RPMI8226 (cell line): ENCODE data around the gene PHYH.
"Not testable (repeated sequence)": the region's sequence is repeated elsewhere in the genome, so short reads cannot be mapped to it uniquely, and the experiment has no call there.

ENCODE experiments used
- DNase-seq: peaks from one replicate; pipeline ENCODE4 v3.0.0-alpha.2; 2015

Gene PHYH

DNA sequence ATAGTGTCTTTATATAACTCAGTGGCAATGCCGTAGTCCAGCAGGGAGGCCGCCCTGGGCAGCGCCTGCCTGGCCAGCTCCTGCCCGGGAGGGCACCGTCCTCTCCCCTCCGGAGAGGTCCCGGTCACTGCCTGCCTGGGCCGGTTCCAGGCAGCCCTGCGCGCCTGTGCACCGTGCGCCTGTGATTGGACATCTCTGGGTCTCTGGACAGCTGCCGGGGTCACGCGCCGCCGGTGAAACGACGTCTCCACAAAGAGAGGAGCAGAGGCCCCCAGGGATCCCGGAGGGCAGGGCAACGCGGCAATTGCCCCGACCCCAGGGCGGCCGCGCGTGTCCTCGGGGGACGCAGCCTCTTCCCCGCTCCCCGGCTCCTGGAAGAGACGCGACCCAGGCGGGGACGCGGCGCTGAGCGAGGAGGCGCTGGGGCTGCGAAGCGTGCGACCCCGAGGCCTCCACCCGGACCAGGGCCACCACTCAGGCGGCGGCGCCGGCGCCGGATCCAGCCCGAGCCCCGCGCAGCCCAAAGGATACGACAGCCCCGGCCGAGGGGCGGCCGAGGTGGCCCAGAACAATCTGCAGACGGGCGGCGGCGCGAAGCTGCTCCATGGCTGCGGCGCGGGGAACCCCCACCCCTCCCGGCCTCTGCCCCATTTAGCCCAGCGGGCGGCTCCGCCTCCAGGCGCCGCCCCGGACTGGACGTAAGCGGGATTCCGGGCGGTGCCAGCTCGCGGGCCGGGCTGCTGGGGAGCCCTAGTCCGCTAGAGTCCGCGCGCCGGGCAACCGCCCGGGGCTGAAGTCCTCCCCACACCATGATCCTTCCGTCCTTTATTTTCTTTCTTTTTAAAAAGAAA, at the start of gene PHYH:
Gene PHYH, minus strand, starts transcription at position 628 of the 851 bp plus-strand sequence. Its CDS starts 22 bp downstream, at position 606.
- peak; percentile 86 for DNase-seq

DNA sequence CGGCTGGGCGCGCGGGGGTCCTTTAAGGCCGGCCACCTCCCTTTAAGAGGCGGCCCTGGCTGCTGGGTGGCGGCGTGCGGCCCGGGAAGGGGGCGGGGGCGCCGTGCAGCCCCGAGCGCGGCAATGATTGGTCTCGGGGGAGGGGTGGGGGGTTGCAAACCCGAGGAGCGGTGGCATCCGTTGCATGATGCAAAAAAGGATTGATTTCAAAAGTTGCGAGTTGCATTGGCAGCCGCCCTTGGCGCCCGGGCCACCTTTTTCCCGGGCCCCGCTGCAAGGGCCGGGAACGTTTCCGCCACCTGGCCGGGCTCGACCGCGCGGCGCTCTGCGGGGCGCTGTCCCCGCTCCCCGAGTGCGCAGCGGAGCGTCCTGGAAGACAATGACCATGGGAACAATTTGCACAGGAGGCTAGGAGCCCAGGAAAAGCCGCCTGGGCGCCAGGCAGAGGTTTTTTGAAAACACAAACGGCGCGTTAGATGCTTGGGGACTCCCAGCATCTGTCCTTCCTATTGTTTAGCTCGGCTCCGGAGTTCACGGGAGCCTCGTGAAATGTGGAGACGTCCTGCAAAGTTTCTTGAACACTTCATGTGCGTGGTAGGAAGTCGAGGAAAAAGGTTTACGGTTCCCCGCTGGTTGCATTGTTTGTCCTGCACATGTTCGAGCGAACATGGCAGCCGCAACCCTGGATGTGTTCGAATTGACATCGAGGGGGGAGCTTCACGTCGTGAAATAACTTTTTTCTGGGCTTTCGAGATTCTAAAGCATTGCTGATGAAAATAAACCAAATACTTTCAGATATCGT, 48.6 kb upstream of the PHYH start, which contains the start of gene SEPHS1:
Gene SEPHS1, minus strand, starts transcription at position 78 of the 802 bp plus-strand sequence. CDS start 3,343 bp downstream, outside the sequence.
- peak; percentile 86 for DNase-seq

DNA sequence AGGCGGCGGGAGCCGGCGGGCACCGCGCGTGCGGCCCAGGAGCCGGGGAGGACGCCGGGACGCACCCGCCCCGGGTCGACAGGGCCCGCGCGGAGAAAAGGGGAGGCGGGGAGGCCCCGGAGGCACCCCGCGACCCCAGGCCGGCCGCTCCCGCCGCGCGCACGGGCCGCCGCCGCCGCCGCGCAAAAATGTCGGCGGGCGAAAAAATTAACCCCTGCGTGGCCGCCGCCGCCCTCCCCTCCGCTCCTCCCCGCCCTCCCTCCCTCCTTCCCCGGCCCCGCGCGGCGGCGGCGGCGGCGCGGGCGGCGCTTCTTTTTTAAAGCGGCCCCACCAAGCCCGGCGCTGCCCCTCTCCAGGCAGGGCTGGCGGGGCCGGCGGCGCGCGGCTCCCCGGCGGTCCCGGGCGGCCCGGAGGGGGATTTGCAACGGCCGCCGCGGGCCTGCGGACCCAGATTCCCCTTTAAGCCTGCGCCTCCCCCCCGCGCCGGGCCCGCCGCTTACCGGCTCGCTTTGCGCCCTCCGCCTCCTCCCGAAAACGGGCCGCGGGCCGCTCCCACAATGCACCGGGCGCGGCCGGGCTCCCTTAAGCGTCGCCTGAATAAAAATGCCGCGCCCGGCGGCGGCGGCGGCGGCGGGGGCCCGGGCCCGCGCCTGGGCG, 47.8 kb upstream of the PHYH start:
- peak; percentile 88 for DNase-seq

DNA sequence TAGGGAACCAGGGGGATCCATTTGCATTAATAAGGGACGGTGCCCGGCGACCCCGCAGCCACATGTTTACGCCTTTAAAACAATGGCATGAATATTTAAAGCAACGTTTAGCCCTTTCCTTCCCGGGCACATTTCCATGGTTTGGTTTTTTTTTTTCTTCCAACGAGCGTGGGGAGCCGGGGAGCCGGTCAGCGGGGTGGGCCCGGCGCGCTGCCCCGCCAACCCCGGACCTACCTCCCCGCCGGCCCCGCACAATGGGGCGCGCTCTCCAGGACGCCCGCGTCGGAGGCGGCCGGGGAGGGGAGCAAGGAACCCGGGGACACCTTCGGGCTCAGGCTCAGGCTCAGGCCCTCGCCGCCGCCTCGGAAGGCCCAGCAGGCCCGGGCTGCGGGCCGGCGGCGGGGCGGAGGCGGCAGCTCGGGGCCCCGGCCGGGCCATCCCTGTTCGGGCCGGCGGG, 47.2 kb upstream of the PHYH start:
- DNase-seq: peak; percentile 47

DNA sequence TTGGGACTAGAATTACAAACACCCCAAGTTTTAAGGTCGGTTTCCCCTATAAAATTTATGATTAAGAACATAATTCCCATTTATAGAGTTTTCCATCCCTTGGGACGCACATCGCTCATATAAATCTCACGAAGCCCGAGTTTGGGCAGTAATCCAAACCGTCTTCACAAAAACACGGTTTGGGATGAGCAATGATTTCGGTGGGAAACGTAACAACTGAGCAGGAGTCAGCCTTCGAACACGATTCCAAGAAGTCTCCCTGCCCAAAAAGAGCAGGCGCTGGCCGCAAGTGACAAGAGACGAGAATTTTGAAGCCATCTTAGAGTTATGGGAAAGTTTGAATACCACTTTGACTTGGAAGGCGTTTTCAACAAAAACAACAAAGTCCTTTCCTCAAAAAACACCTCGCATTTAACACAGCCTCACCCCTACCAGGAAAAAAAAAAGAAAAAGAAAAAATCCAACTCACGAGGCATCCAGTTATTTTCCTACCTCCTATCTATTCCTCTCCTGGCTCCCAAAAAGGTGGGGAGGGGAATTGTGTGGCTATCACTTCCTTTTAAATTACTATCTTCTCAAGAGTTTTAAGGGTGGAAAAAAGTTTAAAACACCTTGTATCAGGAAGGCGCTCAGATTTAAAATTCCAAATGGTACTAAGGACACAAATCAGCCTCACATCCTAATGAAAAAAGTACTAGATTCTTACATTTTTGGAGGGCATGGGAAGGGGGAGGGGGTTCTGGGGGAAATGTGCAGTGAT, 46.6 kb upstream of the PHYH start:
- no peak for DNase-seq

DNA sequence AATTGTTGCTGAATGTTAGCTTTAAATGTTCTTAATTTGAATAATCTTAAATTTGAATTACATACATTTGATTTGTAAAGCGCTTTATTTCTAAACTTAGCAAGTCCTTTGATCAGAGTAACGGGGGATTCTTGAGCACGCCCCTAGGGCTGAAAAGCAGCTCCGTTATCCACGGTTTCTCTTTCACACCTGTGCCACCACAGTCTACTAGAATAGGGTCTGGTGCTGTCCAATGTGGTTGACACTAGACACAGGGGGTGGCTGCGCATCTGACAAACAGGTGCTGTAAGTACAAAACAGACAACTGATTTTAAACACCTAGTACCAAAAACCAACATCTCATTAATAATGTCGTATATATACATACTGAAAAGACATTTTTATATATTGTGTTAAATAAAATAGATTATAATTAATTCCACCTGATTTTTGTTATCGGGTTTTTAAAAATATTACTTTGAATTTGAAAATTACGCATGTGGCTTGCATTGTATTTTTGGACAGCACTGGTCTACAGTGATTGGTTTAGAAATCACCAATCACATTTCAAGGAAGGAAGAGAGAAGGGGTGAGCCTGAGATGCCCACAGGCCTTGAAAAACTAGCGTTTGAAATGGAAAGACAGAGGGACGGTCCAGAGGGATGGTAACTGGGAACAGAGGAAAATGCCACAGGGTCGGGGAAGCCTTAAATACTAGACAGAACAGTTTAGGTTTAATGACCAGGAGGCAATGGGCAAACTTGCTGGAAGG, 40.9 kb upstream of the PHYH start:
- DNase-seq: no peak

DNA sequence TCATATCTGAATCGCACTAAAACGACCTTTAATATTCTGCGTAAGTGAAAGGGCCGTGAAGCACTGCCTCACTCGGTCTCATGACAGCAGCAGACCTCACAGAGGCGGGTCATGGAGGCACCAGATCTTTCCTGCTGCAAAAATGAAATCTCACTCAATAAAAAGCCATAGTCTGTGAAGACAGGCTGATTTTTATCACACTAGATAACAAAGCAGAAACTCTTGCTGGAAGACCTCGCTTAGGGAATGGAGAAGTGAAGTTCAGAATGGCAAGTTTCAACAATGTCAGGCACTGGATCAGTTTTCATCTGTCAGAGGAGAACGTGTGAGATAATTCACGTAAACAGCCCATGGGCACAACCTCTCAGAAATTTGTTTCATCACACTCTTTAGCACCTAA, 40.2 kb upstream of the PHYH start:
- no peak for DNase-seq

DNA sequence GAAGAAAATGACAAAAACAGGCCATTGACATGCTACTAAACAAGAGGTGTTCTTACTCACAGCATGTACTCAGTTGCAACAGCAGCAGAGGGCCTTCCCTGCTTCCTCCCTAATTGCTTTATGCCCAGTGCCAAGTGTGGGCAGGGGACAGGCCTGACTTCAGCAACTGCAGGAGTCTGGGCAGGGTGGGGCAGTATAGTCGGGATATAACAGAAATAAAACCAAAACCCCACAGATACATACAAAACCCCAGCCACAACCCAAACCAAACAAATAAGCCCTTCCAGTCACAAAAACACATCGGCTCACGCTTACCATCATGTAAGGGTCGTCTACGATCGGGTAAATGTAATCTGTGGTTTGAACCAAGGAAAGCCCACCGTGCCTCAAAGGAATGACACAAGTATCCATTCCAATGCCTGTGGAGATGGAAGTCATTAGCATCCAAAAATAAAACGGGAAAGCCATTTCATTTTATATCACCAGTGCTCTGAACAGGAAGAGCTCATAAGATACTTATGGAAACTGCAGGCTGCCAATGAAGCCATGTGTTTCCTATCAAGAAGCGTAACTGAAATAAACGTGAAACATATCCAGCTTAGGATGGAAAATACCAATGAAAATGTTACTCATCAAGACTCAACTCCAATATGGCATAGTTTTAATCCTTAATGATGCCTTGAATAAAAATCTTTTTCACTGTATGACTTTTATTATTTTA, 38.7 kb upstream of the PHYH start:
- no peak for DNase-seq

DNA sequence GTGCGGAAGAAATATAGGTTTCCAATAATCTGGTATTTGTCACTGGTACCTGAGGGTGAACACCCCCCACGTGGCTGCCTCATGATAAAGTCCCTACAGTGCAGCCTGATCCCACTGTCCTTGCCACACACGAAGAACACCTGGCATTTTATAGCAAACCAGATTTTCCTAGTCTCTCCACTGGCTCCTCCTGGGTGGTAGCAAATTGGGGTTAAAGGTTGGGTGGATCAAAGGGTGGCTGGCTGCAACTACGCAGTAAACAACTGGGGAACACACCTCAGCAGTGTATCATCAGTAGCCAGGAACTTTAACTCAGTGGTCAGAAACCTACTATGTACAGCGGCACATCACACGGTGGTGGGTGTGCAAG, 37.9 kb upstream of the PHYH start:
- no peak for DNase-seq

DNA sequence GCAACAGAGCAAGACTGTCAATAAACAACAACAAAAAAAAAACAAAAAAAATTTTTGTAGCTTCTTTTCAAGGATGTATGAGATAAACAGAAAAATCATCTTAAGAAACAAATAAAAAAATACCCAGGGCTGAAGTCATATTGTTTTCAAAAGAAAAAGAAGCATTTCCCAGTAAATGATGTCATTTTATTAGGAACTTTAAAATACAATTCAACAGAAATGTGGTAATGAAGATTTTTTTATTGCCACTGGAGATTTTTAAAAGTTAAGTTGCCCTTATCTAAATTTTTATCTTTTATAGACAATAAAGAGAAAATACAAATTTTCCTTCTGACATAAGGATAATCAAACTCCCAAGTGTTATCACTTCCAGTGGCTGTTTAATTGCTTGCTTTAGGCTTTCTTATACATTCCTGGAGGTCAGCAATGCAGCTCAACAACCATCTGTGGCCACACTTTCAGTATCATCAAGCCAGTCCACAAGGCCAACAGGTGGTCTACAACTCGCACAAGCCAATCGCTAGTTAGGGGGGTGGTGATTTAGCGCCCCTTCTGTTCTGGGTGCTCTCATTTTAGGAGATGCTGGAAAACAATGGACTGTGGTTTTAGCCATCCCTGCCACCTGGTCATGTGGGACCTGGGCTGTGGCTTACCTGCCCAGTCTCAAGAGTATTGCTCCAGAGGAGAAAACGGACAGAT, 37.4 kb upstream of the PHYH start:
- DNase-seq: no peak

DNA sequence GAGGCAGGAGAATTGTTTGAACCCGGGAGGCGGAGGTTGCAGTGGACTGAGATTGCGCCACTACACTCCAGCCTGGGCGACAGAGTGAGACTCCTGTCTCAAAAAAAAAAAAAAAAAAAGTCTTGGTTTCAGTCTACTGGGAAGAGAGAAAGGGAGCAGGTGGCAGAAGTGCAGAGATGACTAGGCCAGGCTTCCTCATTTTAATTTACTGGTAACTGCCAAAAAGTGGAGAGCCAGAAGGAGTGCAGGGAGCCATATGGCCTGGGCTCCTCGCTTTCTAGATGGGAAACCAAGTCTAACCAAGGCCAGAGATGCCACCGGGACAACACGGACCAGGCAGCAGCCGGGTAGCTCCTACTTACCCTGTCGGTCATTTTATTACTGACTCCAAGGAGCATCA, 36.0 kb upstream of the PHYH start:
- no peak for DNase-seq

DNA sequence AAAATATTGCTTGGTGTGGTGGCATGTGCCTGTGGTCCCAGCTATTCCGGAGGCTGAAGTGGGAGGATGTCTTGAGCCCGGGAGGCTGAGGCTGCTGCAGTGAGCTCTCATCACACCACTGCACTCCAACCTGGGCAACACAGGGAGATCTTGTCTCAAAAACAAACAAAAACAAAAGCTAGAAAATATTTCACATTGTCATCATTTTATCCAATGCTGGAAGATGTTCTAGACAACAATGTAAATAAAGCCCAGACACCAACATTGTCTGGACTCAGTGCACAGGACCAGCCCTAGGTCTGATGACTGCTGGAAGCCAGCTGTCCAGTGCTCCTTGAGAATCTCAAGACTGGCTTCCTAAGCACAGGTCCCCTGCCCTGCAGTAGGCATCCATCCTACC, 34.7 kb upstream of the PHYH start:
- no peak for DNase-seq

DNA sequence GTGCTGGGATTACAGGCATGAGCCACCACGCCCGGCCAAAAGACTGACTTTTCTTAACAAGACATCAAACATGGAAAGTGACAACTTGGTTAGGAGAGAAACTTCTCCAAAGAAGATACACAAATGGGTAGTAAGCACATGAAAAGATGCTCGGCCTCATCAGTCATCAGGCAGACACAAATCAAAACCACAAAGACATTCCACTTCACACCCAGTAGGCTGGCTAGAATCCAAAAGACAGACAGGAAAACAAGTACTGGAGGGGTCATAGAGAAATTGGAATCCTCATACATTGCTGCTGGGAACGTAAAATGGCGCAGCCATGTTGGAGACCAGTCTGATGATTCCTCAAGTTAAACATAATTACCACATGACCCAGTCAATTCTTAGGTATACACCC, 31.8 kb upstream of the PHYH start:
- DNase-seq: no peak

DNA sequence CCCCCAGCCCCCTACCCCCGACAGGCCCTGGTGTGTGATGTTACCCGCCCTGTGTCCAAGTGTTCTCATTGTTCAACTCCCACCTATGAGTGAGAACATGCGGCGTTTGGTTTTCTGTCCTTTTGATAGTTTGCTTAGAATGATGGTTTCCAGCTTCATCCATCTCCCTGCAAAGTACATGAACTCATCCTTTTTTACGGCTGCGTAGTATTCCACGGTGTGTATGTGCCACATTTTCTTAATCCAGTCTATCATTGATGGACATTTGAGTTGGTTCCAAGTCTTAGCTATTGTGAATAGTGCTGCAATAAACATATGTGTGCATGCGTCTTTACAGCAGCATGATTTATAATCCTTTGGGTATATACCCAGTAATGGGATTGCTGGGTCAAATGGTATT, 31.1 kb upstream of the PHYH start:
- DNase-seq: not testable (repeated sequence)

DNA sequence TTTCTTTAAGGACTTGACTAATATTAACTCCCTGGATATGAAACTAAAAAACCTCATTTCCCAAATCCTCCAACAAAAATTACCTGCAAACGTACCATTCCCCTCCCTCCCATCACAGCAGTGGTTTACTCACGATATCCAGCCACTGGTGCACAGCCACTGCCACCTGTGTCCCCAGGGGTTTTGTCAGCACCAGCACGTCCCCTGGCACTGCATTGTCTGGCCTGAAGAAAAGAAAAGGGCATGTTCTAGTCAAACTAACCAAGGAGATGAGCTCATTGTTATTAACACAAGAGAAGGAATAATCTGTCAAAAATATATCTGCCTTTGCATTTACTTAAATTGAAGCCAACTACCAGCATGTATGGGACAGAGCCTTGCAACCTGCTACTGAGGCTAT, 29.7 kb upstream of the PHYH start:
- no peak for DNase-seq

DNA sequence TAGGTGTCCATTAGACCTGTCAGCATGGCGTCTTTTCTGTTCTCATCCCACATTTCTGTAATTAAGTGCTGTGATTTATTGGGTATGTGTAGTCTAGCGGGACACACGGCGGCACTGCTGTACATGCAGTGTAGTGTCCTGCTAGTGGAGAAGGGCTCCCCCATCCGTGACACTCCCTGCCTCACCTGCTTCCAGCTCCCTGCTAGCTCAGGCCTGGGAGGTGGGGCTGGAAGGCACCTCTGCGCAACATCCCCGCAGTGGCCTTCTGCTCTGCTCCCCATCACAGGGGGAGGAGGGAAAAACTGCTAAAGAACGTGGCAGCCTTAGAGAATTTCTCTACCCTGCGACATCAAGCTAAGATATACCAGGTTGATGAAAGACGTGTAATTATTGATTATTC, 28.7 kb upstream of the PHYH start:
- DNase-seq: no peak

DNA sequence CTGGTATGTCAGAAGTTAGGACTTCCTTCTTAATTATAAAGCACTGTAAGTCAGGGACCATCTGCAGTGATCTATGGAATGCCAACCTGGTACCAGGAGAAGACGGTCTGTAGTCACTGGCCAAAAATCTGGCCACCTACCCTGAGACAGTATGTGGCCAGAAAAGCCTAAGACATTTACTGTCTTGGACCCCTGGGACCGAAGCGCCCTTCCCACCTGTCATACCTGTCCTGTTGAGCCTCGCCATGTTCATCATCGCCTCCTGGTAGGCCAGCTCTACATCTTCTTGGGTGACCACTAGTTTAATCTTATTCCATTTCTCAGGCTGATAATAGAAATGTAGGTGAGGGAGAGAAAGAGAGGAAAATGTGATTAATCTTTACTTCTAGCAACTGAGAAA, 28.3 kb upstream of the PHYH start:
- no peak for DNase-seq

DNA sequence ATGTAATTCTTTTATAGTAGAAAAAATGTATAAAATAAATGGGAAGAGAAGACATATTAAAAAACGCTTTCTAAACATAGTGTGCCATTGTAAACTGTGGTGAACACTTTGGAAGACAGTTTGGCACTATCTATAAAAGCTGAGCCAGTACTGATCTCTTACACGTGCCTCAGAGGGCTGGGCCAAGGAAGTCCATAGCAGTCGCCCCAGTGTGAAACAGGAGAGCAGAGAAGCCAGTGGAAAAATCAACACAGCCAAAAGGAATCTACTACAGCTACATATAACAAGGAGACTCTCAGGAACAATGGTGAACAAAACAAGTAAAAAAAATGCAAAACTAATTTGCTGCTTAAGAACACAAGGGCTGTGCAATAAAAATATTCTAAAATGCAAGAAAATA, 27.7 kb upstream of the PHYH start:
- no peak for DNase-seq

DNA sequence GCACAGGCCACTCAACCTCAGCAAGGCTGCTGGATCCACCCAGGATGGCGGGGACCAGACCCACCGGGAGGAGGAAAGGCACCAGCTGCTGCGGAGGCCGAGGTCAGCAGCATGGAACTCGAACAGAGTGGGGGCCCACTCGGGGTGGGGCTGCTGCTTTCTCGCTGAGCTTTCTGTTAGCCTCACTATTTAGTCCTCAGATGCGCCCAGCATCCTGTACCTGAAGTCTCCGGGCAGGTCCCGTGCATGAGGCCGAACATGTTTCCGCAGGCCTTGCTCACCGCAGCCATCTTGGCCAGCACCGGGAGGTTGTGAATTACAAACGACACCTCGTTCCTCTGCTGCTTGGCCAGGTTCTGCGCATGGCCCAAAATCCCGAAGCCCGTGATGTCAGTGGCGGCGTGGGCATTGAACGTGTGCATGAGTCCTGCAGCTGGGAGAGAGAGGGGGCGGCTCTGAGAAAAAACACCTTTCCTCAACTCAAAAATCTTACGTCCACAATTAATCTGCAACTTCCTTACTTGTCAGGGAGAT, 22.8 kb upstream of the PHYH start:
- DNase-seq: no peak

DNA sequence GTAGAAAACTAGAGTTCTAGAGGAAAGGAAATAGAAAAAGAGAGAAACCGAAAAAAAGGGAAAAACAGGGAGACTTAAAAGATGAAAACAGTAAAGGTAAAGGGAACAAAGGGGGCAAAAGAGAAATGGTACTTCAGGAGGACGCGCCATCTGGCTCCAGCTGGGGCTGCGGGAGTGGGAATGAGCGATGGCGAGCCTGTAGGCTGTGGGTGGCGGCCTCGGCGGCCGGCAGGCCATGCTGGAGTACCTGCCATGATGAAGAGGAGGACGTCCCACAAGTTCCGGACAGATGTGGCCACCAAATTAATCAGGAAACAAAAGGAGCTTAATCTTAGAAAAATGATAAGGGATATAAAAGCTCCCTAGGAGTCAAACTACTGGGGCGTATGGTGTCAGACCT, 21.7 kb upstream of the PHYH start:
- DNase-seq: no peak
